HCT116 (cell line): Measurements from ENCODE around the gene SHISAL1. TPM values are rescaled to one million over a fixed set of nuclear protein-coding genes. Genes with fewer than 3 reads are reported as not detected.

Experiments
- ATAC-seq: fragments of 200-7000 bp; cut with Tn5 transposase; 2 replicates; pipeline ENCODE4 v1.9.1; 2020; ENCODE audit warnings: mild to moderate bottlenecking, moderate library complexity
- BruUV-seq: library from RNA; stranded (reverse); fragments of 400-500 nt; replicated peaks from 2 replicates; lab custom pipeline; 2021; lab: Mats Ljungman, UMichigan
- CTCF ChIA-PET: fragments of 300-600 bp; sonication (Branson Sonifier 250); formaldehyde crosslinking; loops from one replicate; lab custom pipeline; 2021; ENCODE audit warnings: antibody characterized with exemption; lab: Charles Lee
- POLR2A ChIA-PET: fragments of 300-600, 350-600 bp; sonication (Branson Sonifier 250); formaldehyde crosslinking; loops from one replicate; lab custom pipeline; 2021; ENCODE audit warnings: antibody characterized with exemption; lab: Charles Lee
- RAD21 ChIA-PET, 2 experiments: fragments of 300-600 bp; sonication (Branson Sonifier 250); formaldehyde crosslinking; loops; one replicate each; lab custom pipeline; 2023; ENCODE audit warnings: low total read pairs in 2 of 2; ENCODE audit not compliant: uncharacterized antibody in 2 of 2, unreplicated experiment in 2 of 2, low non-redundant PET in 1 of 2; lab: Charles Lee
- DNase-seq: peaks from one replicate; pipeline ENCODE4 v3.0.0-alpha.2; 2010; ENCODE audit warnings: low read depth, low spot score
- H2AFZ ChIP-seq: fragments of 200-600 bp; shearing (Covaris generic), sonication (generic); 2 replicates; pipeline ENCODE4 v1.6.1; 2017; ENCODE audit warnings: low read depth, mixed run types, mixed read lengths, antibody characterized with exemption, low read length; ENCODE audit not compliant: poor library complexity, severe bottlenecking
- H3K27ac ChIP-seq: 2 replicates; pipeline ENCODE4 v1.5.1; 2012; ENCODE audit warnings: low read depth, low read length
- H3K27me3 ChIP-seq: fragments of 200-600 bp; sonication (generic); 2 replicates; pipeline ENCODE4 v1.6.1; 2016; ENCODE audit warnings: mixed run types, low read length, mixed read lengths; ENCODE audit not compliant: insufficient read depth
- H3K36me3 ChIP-seq, 2 experiments: fragments of 200-500 bp in 1 of 2; fragments of 200-600 bp in 1 of 2; sonication (Bioruptor generic) in 1 of 2; sonication (generic) in 1 of 2; 2 replicates each; pipeline versions ENCODE4 v1.5.1 to v1.6.1; 2014 to 2016; ENCODE audit warnings: low read length in 2 of 2, inconsistent platforms in 1 of 2, mixed read lengths in 1 of 2, mixed run types in 1 of 2; ENCODE audit not compliant: insufficient read depth in 2 of 2, control insufficient read depth in 1 of 2
- H3K4me1 ChIP-seq, 2 experiments: fragments of 200-600 bp in 1 of 2; sonication (generic) in 1 of 2; 2 replicates each; pipeline versions ENCODE4 v1.5.1 to v1.6.1; 2012 to 2017; ENCODE audit warnings: low read length in 2 of 2, inconsistent platforms in 1 of 2, mild to moderate bottlenecking in 1 of 2, mixed read lengths in 1 of 2, mixed run types in 1 of 2, moderate library complexity in 1 of 2; ENCODE audit not compliant: insufficient read depth in 2 of 2, control insufficient read depth in 1 of 2
- H3K4me2 ChIP-seq: fragments of 200-600 bp; sonication (generic); 2 replicates; pipeline ENCODE4 v1.6.1; 2017; ENCODE audit warnings: mixed run types, low read length, mixed read lengths
- H3K4me3 ChIP-seq, 2 experiments: fragments of 200-600 bp in 1 of 2; sonication (generic) in 1 of 2; replicated peaks in 1 of 2; 2 replicates each; pipeline ENCODE4 v1.5.1; 2011 to 2016; ENCODE audit warnings: low read length in 2 of 2, control low read depth in 1 of 2, low read depth in 1 of 2, mild to moderate bottlenecking in 1 of 2, mixed read lengths in 1 of 2, mixed run types in 1 of 2
- H3K79me2 ChIP-seq: fragments of 200-600 bp; sonication (generic); 2 replicates; pipeline ENCODE4 v1.6.1; 2017; ENCODE audit warnings: mild to moderate bottlenecking, mixed run types, low read length, moderate library complexity, mixed read lengths; ENCODE audit not compliant: insufficient read depth
- H3K9ac ChIP-seq: fragments of 200-600 bp; sonication (generic); 2 replicates; pipeline ENCODE4 v1.6.1; 2016; ENCODE audit warnings: low read length, mixed read lengths
- H3K9me2 ChIP-seq: fragments of 200-600 bp; sonication (generic), shearing (Covaris generic); 2 replicates; pipeline ENCODE4 v1.6.1; 2017; ENCODE audit warnings: mixed run types, mild to moderate bottlenecking, moderate library complexity; ENCODE audit not compliant: insufficient read depth
- H3K9me3 ChIP-seq, 2 experiments: fragments of 200-500 bp in 1 of 2; fragments of 200-600 bp in 1 of 2; sonication (Bioruptor generic) in 1 of 2; sonication (generic) in 1 of 2; 2 replicates each; pipeline ENCODE4 v1.6.1; 2014 to 2017; ENCODE audit warnings: low read length in 2 of 2, mixed read lengths in 2 of 2, inconsistent platforms in 1 of 2, low read depth in 1 of 2, mild to moderate bottlenecking in 1 of 2, mixed run types in 1 of 2, moderate library complexity in 1 of 2; ENCODE audit not compliant: control insufficient read depth in 1 of 2, insufficient read depth in 1 of 2
- H4K20me1 ChIP-seq: fragments of 200-600 bp; sonication (generic), shearing (Covaris generic); 2 replicates; pipeline ENCODE4 v1.6.1; 2017; ENCODE audit warnings: mixed run types, mild to moderate bottlenecking, moderate library complexity; ENCODE audit not compliant: insufficient read depth
- CEBPB ChIP-seq: IDR thresholded peaks from 2 replicates; pipeline ENCODE4 v1.6.1; 2012; ENCODE audit warnings: low read depth
- EGR1 ChIP-seq: IDR thresholded peaks from 2 replicates; pipeline ENCODE4 v1.6.1; 2012; ENCODE audit warnings: low read depth
- EZH2 ChIP-seq: fragments of 200-600 bp; sonication (generic); IDR thresholded peaks from 2 replicates; pipeline ENCODE4 v1.6.1; 2017; ENCODE audit warnings: antibody characterized with exemption, mixed run types
- EZH2phosphoT487 ChIP-seq: fragments of 200-600 bp; IDR thresholded peaks from 2 replicates; pipeline ENCODE4 v1.6.1; 2018; ENCODE audit warnings: antibody characterized with exemption, borderline replicate concordance
- POLR2AphosphoS5 ChIP-seq: IDR thresholded peaks from 2 replicates; pipeline ENCODE4 v1.6.1; 2011; ENCODE audit warnings: mild to moderate bottlenecking, low read depth, low read length, moderate library complexity
- RAD21 ChIP-seq: IDR thresholded peaks from 2 replicates; pipeline ENCODE4 v1.6.1; 2012; ENCODE audit warnings: low read depth, mild to moderate bottlenecking
- REST ChIP-seq: IDR thresholded peaks from 2 replicates; pipeline ENCODE4 v1.6.1; 2012; ENCODE audit warnings: low read depth
- SIN3A ChIP-seq: IDR thresholded peaks from 2 replicates; pipeline ENCODE4 v1.6.1; 2012; ENCODE audit warnings: low read depth
- TCF7L2 ChIP-seq: IDR thresholded peaks from 2 replicates; pipeline ENCODE4 v1.7.0; 2011; ENCODE audit warnings: borderline replicate concordance, inconsistent platforms; ENCODE audit not compliant: insufficient read depth, insufficient read length; ENCODE audit errors: extremely low read depth
- ZBTB33 ChIP-seq: IDR thresholded peaks from 2 replicates; pipeline ENCODE4 v1.6.1; 2011; ENCODE audit warnings: mild to moderate bottlenecking, low read length, moderate library complexity; ENCODE audit not compliant: insufficient replicate concordance; ENCODE audit errors: extremely low read depth
- ZFX ChIP-seq: fragments of 450-650 bp; IDR thresholded peaks from 2 replicates; pipeline ENCODE4 v1.6.1; 2017
- intact Hi-C: fragments of 100-400 bp; cut with micrococcal nuclease; formaldehyde crosslinking; loops from 2 replicates; pipeline ENCODE4 v1.10.0; 2022
- total RNA-seq: library from RNA; stranded (reverse); gene quantifications from one replicate; pipeline ENCODE4 v1.2.1, GENCODE V29; 2021; ENCODE audit not compliant: unreplicated experiment
- TF ChIP-seq, protein P1 (sequence below): IDR thresholded peaks from 2 replicates; pipeline ENCODE4 v1.6.1; 2012

Gene SHISAL1
- total RNA-seq, 1 experiment from 2014 or later: not detected

DNA sequence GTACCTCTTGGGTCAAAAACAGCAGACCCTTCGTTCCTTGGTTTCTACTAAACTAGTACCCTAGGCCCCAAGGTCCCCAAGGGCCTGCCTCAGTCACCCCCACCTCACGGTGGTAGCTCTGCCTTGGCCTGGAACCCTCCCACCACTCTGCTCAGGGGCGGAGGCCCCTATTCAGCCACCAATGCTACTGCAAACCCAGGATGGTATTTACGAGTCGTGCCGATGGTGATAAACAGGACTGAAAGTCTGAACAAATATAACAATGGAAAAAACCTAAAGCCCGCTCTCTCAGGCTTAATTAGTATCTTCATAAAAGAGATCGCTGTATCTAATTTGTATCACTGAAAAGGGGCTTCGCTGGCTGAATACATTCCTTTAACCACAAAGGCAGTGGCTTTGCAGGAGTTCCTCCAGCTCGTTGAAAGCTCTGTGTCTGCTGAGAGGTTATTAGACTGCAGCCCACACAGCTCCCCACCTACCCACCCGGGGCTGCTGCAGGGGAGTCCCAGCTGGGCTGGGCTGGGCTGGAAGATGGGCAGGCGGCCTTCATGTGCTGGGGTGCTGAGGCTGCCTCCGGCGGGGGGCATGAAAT lies 15.2 kb downstream of the SHISAL1 start (continued):
- TF ChIP-seq REST (no peak), EGR1 (no peak), CEBPB (no peak), EZH2phosphoT487 (no peak), TCF7L2 (no peak)

- H3K9ac ChIP-seq: no peak overlapping the region
- no peaks in the 10 kb centered on the region for H3K36me3 ChIP-seq
- no peak overlapping the region for H3K27ac ChIP-seq
- H3K4me1 ChIP-seq: peaks cover 0 to 3% of the 10 kb centered on the region in 2 experiments; a peak in 2 of 4 replicates
- no peak for DNase-seq
- CTCF ChIA-PET: no interaction called here
- no TSS peak for BruUV-seq
- no peaks in the 10 kb centered on the region for H3K9me3 ChIP-seq
- no peaks in the 10 kb centered on the region for H4K20me1 ChIP-seq
- H3K27me3 ChIP-seq: peaks cover 4% of the 10 kb centered on the region; the same call in 1 of the 2 replicates
- H3K79me2 ChIP-seq: no peaks in the 10 kb centered on the region
- no peak overlapping the region for H2AFZ ChIP-seq
- POLR2A ChIA-PET: no interaction called here
- RAD21 ChIA-PET: no interaction called here
- no peak for TF ChIP-seq RAD21
- no peak for TF ChIP-seq POLR2AphosphoS5
- no peak for TF ChIP-seq ZFX
- no peak for TF ChIP-seq EZH2
- TF ChIP-seq ZBTB33: no peak
- TF ChIP-seq SIN3A: no peak
- TF ChIP-seq, protein P1, sequence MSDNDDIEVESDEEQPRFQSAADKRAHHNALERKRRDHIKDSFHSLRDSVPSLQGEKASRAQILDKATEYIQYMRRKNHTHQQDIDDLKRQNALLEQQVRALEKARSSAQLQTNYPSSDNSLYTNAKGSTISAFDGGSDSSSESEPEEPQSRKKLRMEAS: no peak
- no peak for TF ChIP-seq REST
- no peak for TF ChIP-seq CEBPB
- no peaks in the 10 kb centered on the region for H3K9me2 ChIP-seq
- no peak overlapping the region for H3K4me2 ChIP-seq
- no peak overlapping the region for H3K4me3 ChIP-seq
- intact Hi-C loops: no loop called here
- no peak for ATAC-seq
Measured at GRCh38 chr22:44295406-44295805, 17.3 kb downstream of the SHISAL1 start.
